ENCODE data around the gene TMEM269.
"Not testable (repeated sequence)": the region's sequence is repeated elsewhere in the genome, so short reads cannot be mapped to it uniquely, and the experiment has no call there.

Gene TMEM269

DNA sequence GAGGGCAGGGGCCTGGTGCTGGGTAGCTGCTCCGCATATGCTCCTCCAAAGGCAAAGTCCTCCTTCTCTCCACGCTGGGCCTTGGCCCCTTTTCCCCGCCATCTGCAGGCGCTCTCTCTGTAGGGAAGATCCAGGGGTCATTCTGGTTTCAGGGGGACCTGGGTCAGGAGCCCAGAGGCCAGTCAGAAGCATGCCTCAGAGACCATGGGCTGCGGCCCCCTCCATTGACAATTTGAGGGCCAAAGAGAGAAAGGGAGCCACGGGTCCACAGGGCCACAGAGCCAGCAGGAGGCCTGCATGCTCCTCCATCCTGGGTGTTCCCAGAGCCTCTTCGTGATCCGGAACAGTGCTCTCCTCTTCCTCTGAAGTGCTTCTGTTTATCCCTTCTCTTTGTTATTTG, 42.6 kb upstream of the TMEM269 start:
- no peak overlapping the region for H3K27ac ChIP-seq (ENCODE audit: low read depth, low read length)
- H3K27me3 ChIP-seq (ENCODE audit: control insufficient read depth, insufficient read depth, low read length) = no peaks in the 10 kb centered on the region
- no peak overlapping the region for H3K9ac ChIP-seq (ENCODE audit: low read length)
- H3K4me3 ChIP-seq (ENCODE audit: low read length) = no peak overlapping the region
- H3K4me1 ChIP-seq (ENCODE audit: control insufficient read depth, insufficient read depth, low read length) = no peaks in the 10 kb centered on the region
- no peaks in the 10 kb centered on the region for H3K36me3 ChIP-seq (ENCODE audit: control insufficient read depth, insufficient read depth, low read length)

DNA sequence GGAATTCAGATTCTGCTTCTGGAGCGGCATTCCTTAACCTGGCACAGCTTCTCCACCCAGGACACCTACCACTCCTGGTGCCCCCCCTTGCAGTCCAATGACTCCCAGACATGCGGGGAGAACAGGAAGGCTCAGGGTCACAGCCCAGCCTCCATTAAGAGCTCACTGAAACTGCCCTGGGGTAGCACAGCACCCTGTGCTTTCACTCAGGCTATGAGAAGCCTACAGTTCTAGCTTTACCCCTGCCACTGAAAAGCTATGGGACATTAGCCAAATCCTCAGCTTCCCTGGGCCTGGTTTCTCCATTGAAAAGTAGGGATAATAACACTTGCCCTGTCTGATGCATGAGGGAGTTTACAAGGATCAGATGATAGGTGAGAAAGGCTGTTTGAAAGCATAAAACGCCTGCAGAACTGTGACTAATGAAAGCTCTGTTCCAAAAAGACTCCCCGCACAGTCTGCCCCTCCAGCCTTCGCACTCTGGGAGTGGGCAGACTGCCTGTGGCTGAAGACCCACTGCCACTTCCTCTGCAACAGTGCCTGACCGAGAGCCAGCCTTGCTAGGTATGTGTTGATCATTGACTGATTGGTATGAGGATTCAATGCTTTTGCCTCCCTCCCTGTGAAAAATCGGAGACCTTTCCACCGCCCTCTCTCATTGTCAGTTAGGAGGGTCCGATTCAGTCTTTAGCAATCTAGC, 42.0 kb upstream of the TMEM269 start:
- Histone ChIP-seq H3K4me1 (ENCODE audit: control insufficient read depth, insufficient read depth, low read length) (no peaks in the 10 kb centered on the region), H3K27me3 (ENCODE audit: control insufficient read depth, insufficient read depth, low read length) (no peaks in the 10 kb centered on the region), H3K36me3 (ENCODE audit: control insufficient read depth, insufficient read depth, low read length) (no peaks in the 10 kb centered on the region), H3K27ac (ENCODE audit: low read depth, low read length) (no peak overlapping the region), H3K9ac (ENCODE audit: low read length) (no peak overlapping the region), H3K4me3 (ENCODE audit: low read length) (no peak overlapping the region)

DNA sequence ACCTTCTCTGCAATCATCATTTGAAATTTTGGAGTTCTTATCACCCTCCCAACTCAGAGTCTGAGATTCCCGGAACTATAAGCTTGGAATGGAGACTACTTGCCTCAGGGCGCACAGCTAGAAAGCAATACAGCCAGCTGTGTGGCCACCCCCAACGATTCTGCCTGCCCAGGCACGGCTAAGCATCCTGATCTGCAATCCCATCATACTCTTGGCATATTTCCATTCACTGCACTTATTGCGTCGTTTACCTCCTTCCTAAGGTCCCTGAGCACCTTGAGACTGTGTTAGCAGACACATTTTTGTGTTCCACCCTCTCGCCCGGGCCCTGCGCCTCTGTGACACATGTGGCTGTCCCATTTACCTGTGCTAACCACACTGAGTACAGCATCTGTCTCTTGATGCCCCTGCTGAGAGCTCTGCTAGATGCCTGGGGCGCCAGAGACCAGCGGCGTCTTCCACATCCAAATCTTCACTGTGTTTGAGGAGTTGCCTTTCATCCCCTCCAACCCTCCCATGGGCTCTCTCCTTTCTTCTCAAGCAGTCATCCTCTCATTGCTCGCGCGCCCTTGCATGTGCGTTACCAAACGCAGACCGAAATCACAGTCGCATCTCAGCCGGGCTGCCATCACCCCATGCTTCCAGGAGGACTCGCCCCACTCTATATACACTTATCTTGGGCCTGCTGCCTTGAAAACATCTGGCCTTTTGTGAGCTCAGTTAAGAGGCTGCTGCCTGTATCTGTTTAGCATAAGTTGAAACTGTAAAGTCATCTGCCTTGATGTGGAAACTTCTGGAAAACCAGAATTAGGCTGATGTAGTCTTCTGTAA, 41.3 kb upstream of the TMEM269 start:
- Histone ChIP-seq H3K9ac (ENCODE audit: low read length) (no peak overlapping the region), H3K4me1 (ENCODE audit: control insufficient read depth, insufficient read depth, low read length) (no peaks in the 10 kb centered on the region), H3K36me3 (ENCODE audit: control insufficient read depth, insufficient read depth, low read length) (no peaks in the 10 kb centered on the region), H3K27ac (ENCODE audit: low read depth, low read length) (no peak overlapping the region), H3K4me3 (ENCODE audit: low read length) (no peak overlapping the region), H3K27me3 (ENCODE audit: control insufficient read depth, insufficient read depth, low read length) (no peaks in the 10 kb centered on the region)

DNA sequence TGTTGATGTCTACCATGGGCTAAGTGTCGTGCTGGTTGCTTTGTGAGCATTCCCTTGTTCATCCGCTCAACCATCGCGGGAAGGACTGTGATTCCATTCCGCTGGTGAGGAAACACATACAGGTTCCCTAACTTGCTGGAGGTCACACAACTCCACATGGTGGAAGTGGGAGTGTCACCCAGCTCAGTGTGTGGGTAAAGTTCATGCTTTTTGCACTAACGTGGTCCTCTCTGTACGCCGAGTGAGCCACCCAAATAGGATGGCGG, 40.7 kb upstream of the TMEM269 start:
- H3K4me1 ChIP-seq (ENCODE audit: control insufficient read depth, insufficient read depth, low read length) = no peaks in the 10 kb centered on the region
- peaks cover 4% of the 10 kb centered on the region for H3K36me3 ChIP-seq (ENCODE audit: control insufficient read depth, insufficient read depth, low read length)
- H3K27ac ChIP-seq (ENCODE audit: low read depth, low read length) = no peak overlapping the region
- no peak overlapping the region for H3K9ac ChIP-seq (ENCODE audit: low read length)
- H3K27me3 ChIP-seq (ENCODE audit: control insufficient read depth, insufficient read depth, low read length) = no peaks in the 10 kb centered on the region
- no peak overlapping the region for H3K4me3 ChIP-seq (ENCODE audit: low read length)

DNA sequence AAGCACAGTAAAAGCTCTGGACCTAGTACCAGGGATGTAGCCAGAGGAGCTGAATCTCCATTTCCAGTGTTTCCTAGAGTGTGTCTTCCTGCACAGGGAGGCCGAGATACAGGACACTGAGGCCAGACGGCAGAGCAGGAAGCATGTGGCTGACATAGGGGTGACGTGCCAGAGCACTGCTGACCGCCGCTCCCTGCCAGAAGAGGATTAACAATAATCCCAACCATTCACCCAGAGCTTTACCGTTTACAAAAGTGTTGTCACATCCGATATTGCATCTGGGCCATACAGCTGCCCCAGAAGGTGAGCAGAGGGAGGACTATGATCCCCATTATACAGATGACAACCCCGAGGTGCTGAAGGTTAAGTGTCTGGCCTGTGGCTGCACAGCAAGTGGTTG, 38.9 kb upstream of the TMEM269 start:
- Histone ChIP-seq H3K4me1 (ENCODE audit: control insufficient read depth, insufficient read depth, low read length) (no peaks in the 10 kb centered on the region), H3K36me3 (ENCODE audit: control insufficient read depth, insufficient read depth, low read length) (peaks cover 8% of the 10 kb centered on the region), H3K27me3 (ENCODE audit: control insufficient read depth, insufficient read depth, low read length) (no peaks in the 10 kb centered on the region), H3K9ac (ENCODE audit: low read length) (no peak overlapping the region), H3K4me3 (ENCODE audit: low read length) (no peak overlapping the region), H3K27ac (ENCODE audit: low read depth, low read length) (no peak overlapping the region)

DNA sequence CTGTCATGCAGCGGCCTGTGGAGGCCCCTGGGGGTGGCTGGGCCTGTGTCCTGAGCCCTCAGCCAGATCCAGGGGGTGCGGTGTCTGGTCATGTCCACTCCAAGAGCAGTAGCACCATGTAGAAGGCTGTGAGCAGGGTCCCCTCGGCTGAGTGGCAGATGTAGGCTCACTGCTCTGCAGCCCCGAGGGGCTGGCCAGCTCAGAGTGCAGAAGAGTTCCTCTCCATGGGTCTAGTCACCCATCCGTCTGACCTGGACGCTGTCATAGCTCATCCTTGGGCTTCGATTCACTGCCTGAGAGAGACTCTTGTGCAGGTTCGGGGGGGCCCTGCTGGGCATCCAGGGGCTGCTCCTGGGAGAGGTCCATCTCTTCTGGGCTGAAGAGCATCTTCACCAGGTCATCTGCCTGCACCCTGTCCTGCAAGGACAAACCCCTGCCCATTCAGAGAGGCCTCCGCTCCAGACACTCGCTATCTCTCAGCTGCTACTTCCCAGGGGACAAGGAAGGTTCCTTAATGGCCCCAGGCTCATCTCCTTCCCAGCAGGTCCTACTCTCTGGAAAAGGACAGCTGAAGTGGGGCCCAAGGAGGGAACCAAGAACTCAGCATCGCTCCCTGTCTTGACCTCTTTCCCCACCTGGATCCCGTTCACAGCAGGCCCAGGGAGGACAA, 38.2 kb upstream of the TMEM269 start:
- no peak overlapping the region for H3K27ac ChIP-seq (ENCODE audit: low read depth, low read length)
- no peak overlapping the region for H3K9ac ChIP-seq (ENCODE audit: low read length)

DNA sequence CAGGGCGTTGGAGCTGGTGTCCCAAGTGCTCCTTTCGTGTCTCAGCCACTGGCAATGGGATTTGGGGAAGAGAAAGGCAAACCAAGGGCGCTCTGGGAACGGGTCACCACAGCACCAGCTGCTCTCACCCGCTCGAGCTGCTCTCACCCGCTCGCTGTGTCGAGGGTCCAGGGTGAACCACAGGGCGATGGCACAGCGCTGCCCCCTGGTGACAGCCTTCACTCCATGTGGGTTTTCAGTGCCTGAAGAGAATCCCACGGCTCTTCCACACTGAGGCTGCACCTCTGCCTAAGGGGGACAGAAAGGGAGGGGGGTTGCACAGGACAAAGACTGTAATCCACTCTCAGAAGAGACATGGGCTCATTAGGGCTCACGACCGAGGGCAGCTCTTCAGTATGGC, 37.7 kb upstream of the TMEM269 start:
- no peaks in the 10 kb centered on the region for H3K27me3 ChIP-seq (ENCODE audit: control insufficient read depth, insufficient read depth, low read length)
- H3K27ac ChIP-seq (ENCODE audit: low read depth, low read length) = no peak overlapping the region

More for the DNA sequence above, 38.2 kb upstream of the TMEM269 start:
- Histone ChIP-seq H3K4me1 (ENCODE audit: control insufficient read depth, insufficient read depth, low read length) (no peaks in the 10 kb centered on the region), H3K27me3 (ENCODE audit: control insufficient read depth, insufficient read depth, low read length) (no peaks in the 10 kb centered on the region), H3K4me3 (ENCODE audit: low read length) (no peak overlapping the region), H3K36me3 (ENCODE audit: control insufficient read depth, insufficient read depth, low read length) (peaks cover 8% of the 10 kb centered on the region)

DNA sequence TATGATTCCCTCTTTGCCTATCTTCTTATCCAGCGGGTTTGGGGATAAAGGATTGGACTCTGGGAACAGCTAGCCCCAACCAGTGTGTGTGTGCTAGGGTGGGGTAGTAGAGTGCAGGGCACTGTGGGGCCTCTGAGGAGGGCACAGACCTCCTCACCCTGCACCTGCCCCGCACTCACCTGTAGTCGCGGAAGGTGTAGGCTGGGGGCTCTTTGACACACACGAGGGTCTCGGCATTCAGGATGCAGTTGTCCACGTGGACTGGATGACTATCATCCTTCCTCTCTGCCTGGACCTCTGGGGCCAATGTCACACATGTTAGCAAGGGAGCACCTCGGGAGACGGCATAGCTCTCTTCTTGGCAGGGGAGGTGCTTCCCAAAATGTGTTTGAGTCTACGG, 36.8 kb upstream of the TMEM269 start:
- Histone ChIP-seq H3K27me3 (ENCODE audit: control insufficient read depth, insufficient read depth, low read length) (no peaks in the 10 kb centered on the region), H3K36me3 (ENCODE audit: control insufficient read depth, insufficient read depth, low read length) (peaks cover 14% of the 10 kb centered on the region), H3K4me3 (ENCODE audit: low read length) (no peak overlapping the region), H3K27ac (ENCODE audit: low read depth, low read length) (no peak overlapping the region), H3K4me1 (ENCODE audit: control insufficient read depth, insufficient read depth, low read length) (no peaks in the 10 kb centered on the region), H3K9ac (ENCODE audit: low read length) (no peak overlapping the region)

More for the DNA sequence above, 37.7 kb upstream of the TMEM269 start:
- peaks cover 11% of the 10 kb centered on the region for H3K36me3 ChIP-seq (ENCODE audit: control insufficient read depth, insufficient read depth, low read length)
- H3K4me3 ChIP-seq (ENCODE audit: low read length) = no peak overlapping the region
- no peak overlapping the region for H3K9ac ChIP-seq (ENCODE audit: low read length)
- H3K4me1 ChIP-seq (ENCODE audit: control insufficient read depth, insufficient read depth, low read length) = no peaks in the 10 kb centered on the region

- H3K27ac ChIP-seq (ENCODE audit: low read depth, low read length) = no peak overlapping the region
- H3K4me1 ChIP-seq (ENCODE audit: control insufficient read depth, insufficient read depth, low read length) = no peaks in the 10 kb centered on the region
- H3K36me3 ChIP-seq (ENCODE audit: control insufficient read depth, insufficient read depth, low read length) = peaks cover 14% of the 10 kb centered on the region
- H3K9ac ChIP-seq (ENCODE audit: low read length) = no peak overlapping the region
- H3K27me3 ChIP-seq (ENCODE audit: control insufficient read depth, insufficient read depth, low read length) = no peaks in the 10 kb centered on the region
- no peak overlapping the region for H3K4me3 ChIP-seq (ENCODE audit: low read length)
These were observed 36.1 kb upstream of the TMEM269 start for GRCh38 chr1:42748461-42749410.

DNA sequence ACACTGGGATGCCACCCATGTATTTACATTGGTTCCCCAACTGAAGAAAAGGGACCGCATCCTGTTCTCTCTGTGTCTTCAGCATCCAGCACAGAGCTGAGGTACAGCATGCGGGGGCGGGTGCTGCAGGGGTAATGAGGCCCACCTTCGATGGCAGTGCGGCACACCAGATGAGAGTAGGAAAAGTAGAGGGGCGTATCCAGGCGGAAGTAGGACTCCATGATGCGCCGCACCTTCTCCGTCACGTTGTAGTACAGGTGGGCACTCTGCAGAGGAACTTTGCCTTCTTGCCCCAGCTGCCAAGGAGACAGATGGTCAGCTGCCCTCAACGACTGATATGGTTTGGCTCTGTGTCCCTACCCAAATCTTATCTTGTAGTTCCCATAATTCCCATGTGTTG, 34.8 kb upstream of the TMEM269 start:
- peaks cover 20% of the 10 kb centered on the region for H3K36me3 ChIP-seq (ENCODE audit: control insufficient read depth, insufficient read depth, low read length)

DNA sequence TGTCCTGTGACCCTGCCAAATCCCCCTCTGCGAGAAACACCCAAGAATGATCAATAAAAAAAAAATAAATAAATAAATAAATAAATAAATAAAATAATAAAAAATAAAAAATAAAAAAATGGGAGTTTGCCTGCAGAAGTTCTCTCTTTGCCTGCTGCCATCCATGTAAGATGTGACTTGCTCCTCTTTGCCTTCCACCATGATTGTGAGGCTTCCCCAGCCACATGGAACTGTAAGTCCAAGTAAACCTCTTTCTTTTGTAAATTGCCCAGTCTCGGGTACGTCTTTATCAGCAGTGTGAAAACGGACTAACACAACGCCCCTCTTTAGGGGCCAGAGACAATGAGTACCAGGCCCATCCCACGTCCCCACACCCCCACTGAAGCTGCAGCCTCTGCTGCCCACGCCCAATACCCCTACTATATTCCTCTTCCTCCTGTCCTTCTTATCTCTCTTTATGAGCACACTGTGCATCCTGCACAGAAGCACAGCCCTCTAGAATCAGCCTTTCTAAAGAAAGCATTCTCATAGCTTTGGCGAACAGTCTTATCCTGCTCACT, 33.2 kb upstream of the TMEM269 start:
- H3K4me3 ChIP-seq (ENCODE audit: low read length); H3K4me1 ChIP-seq (ENCODE audit: control insufficient read depth, insufficient read depth, low read length); H3K9ac ChIP-seq (ENCODE audit: low read length); H3K27ac ChIP-seq (ENCODE audit: low read depth, low read length); H3K27me3 ChIP-seq (ENCODE audit: control insufficient read depth, insufficient read depth, low read length): not testable (repeated sequence)
- peaks cover 24% of the 10 kb centered on the region for H3K36me3 ChIP-seq (ENCODE audit: control insufficient read depth, insufficient read depth, low read length)

More for the DNA sequence above, 34.8 kb upstream of the TMEM269 start:
- H3K4me3 ChIP-seq (ENCODE audit: low read length) = no peak overlapping the region
- H3K9ac ChIP-seq (ENCODE audit: low read length) = no peak overlapping the region
- H3K4me1 ChIP-seq (ENCODE audit: control insufficient read depth, insufficient read depth, low read length) = no peaks in the 10 kb centered on the region
- no peaks in the 10 kb centered on the region for H3K27me3 ChIP-seq (ENCODE audit: control insufficient read depth, insufficient read depth, low read length)
- no peak overlapping the region for H3K27ac ChIP-seq (ENCODE audit: low read depth, low read length)

DNA sequence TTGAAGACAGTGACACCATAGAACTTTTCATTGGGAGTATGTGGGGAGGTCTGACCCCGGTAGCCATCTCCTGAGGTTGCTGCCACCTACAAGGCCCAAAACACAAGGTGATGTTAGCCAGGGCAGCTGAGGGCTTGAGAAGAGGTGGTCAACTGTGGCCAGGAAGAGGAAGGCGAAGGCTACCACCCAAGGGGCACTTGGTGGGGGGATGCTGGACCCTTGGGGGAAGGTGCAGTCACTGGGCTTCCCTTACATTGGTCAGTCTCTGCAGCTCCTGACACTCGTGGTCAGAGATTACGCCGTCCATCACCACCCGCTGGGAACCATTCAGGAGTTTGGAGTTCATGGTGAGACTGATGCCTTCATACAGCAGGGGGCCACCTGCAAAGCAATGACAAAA, 32.5 kb upstream of the TMEM269 start:
- no peaks in the 10 kb centered on the region for H3K4me1 ChIP-seq (ENCODE audit: control insufficient read depth, insufficient read depth, low read length)
- no peak overlapping the region for H3K4me3 ChIP-seq (ENCODE audit: low read length)
- H3K27ac ChIP-seq (ENCODE audit: low read depth, low read length) = no peak overlapping the region
- peaks cover 24% of the 10 kb centered on the region for H3K36me3 ChIP-seq (ENCODE audit: control insufficient read depth, insufficient read depth, low read length)
- no peaks in the 10 kb centered on the region for H3K27me3 ChIP-seq (ENCODE audit: control insufficient read depth, insufficient read depth, low read length)
- H3K9ac ChIP-seq (ENCODE audit: low read length) = no peak overlapping the region

Measured in rectal smooth muscle tissue (tissue), 1 donor.